HG03064 (cell line): ENCODE measurements around the gene BARX1.
"Not testable (repeated sequence)": the region's sequence is repeated elsewhere in the genome, so short reads cannot be mapped to it uniquely, and the experiment has no call there.

Experiments used
- ATAC-seq: cut with Tn5 transposase; IDR thresholded peaks from one replicate; pipeline ENCODE4 v1.9.1; 2021; ENCODE audit warnings: low read depth; ENCODE audit not compliant: unreplicated experiment

BARX1 gene

DNA sequence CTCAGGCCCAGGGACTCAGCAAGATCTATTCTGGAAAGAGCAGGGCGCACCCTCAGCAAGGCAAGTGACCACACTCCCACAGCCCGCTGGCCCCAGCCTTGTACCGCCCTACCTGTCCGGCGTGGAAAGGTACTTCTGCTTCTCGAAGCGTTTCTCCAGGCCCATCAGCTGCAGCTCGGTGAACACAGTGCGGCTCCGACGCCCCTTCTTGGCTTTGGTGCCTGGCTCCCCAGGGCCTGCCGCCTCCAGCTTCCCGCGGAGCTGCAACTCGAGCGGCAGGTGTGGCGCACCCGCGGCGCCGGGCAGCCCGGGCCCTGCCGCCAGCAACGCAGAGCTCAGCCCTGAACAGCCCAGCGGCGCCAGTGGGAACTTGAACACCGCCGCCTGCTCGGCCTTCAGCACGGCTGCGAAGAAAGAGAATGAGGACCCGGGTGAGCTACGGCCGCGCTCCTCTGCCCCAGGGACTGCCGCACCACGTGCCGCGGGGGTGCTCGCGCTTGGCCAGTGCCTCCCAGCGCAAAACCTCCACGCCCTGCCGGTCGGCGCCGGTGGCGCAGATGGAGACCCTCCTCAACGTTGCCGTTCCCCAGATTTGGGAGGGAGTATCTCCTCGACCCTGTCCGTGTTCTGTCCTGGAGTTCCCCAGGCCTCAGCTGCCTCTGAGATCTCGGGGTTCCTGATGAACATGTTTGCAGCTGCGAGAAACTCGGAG lies 2.2 kb downstream of the BARX1 start:
- no peak for ATAC-seq

DNA sequence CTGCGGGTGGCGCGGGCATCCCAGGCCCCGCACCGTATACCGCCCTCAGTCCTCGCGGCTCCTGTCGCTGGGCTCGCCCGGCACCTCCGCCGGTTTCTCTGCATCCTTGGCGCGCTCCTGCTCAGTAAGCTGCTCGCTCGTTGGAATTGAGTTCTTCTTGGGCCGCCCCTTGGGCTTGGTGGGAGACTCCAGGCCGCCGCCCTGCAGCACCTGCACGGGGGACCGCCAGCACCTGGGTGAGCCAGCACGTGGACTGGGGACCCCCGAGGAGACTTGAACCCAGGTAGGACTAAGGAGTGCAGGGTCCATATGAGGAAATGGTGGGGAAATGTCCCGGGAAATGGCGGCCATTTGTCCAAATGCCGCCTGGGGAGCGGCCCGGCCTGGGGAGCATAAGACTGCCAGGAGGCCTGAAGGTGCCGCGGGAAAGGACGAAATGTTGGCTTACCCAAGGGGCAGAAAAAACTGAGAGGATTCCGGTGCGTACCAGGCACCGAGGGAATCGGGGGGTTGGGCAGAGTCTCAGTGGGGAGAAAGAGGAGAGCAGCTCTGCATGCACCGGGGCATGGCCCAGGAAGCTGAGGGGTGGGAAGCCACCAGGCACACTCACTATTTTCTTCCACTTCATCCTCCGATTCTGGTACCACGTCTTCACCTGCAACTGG lies 2.9 kb downstream of the BARX1 start:
- no peak for ATAC-seq

DNA sequence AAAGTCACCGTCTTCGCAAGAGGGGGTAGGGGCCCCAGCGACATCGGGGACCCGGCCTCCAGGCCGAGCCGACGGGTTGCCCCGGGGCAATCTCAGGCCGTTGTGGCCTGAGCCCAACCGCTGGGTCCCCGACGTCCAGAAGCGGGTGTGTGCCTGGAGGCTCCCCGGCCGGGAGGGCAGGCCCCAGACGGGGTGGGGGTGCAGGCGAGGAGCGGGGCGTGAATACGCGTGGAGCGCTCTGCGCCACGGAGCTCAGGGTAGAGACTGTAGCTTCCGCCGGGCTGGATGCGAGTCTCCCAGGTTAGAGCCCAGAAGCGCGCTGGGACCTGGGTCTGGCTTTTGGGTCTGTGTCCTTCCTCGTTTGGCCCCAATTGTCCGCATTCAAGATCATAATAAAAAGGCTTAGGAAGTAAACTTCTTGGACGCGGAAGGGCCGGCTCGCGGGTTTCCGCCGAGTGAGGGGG lies 3.5 kb downstream of the BARX1 start:
- ATAC-seq, result no peak

DNA sequence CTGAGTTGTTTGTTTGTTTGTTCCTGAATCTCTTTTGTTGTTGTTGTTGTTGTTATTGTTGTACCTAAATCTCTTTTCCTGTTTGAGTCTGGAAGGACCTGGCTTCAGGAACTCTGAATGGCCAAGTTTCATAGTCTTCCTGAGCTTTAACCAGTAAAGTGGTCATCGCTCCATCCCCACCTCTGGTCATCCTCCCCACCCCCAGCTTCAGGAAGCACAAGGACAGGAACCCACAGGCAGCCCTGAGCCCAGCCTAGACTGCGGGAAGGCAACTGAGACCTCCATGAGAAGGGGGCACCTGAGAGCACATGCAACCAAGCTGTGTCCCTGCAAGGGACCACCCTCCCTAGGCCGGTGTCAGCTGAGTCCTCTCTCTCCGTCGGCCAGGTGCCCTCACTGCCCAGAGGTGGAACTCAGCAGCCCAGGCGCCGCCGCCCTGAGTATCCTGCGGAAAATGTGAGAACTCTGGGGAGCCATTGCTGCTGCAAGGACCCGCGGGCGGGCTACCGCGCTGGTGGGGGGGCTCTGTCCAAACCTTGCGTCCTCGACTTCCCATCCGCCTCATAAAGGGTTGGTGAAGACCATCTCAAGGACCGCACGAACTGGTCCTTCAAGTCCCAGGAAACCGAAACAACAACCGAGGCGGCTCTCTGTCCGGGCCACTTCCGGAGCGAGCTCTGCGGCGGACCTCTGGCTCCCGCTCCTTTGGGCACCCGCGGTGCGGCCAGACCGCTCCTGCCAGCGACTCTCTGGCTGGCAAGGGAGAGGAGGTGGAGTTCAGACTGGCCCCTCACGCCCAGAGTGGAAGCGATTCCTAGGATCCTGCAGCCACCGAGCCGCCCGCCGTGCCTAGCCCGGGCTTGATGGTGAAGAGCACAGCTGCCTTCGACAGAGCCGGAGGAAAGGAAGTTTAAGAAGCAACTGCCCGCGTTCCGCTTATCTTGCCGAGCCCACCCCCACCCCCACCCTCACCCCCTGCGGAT lies 4.2 kb downstream of the BARX1 start:
- no peak for ATAC-seq

DNA sequence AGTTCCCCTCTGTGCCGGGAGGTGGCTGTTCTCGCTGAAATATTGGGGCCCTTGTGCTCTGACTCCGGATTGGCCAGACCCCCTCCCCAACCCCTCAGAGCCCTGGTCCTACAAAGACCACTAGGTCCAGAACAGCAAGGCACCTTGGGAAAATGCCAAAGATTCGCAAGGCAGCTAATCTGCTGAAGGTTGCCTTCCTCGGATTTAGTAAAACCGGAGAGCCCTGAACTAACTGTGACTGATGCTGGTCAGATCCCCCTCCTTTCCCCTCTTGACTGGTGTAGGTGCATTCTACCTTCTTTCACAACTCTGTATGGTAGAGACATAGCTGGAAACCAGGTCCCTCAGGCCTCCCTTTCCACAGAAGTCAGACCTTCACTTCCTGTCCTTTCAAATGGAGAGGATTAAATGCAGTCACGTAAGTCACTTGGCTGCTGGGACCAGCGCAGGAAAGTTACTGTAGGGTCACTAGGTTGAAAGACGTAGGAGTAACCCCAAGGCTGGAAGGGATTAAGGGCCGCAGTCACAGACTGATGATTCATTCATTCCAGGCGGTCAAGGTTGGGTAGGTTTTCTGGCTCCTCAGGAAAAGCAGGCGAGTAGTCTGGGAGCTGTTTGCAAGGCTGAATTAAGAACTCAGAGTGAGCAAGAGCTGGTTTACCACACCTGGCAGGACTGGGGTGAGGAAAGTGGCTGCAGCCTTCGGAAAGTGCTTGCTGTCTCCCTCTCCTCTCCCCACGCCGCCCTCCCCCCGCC lies 5.3 kb downstream of the BARX1 start:
- ATAC-seq, result no peak

DNA sequence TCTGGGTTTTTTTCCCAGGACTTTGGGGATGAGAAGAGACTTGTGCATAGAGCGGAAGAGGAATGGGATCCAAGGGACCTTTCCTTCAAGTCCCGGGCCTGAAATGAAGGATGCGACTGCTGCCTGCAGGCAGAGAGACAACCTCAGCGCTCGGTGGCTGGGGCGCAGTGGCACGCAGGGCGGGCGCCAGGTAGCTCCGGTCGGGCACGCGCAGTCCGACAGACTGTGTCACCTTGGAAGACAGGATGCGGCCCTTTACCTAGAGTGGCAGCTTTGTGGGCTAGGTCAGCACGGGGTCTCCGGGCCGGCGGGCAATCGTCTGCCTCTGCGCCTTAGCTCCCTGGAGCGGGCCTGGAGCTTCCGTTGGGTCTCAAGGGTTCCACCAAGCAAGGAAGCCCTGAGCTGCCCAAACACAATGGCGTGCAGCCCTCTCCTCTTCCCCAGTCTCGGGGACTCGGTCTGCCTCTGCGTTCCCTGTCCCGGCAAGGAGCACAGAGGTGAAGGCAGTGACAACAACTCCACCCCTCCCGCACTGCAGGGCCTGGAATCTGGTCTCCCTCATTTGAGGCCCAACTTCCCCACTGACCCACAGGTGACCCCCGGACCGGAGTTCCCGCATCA lies 6.0 kb downstream of the BARX1 start:
- ATAC-seq, result no peak

DNA sequence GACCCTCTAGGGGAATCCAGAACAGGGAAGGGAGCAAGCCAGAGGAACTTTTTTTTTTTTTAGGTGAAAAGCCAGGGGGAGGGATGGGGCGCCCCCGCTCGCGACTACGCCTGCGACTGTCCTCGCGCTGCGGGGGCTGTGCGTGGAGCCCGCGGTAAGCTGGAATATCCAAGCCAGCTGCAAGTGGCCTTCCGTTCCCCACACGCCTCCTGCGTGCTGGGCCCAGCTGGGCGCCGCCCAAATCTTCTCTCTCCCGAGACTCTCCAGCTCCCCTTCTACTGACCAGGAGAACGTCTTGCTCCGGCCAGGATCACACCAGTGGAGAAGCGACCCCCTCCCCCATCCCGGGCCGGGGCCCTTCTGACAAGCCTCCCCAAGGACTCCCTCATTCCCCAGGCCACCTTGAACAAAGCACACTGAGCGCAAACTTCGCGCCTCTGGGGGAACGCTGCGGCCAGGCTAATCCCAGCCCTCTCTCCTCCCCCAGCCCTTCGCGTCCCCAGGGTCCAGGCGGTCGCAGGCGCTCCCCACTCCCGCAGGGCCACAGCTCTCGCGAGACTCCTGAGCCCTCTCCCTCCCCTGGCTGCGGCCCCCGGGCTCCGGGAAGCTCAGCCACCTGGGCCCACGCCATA lies 6.6 kb downstream of the BARX1 start:
- no peak for ATAC-seq

DNA sequence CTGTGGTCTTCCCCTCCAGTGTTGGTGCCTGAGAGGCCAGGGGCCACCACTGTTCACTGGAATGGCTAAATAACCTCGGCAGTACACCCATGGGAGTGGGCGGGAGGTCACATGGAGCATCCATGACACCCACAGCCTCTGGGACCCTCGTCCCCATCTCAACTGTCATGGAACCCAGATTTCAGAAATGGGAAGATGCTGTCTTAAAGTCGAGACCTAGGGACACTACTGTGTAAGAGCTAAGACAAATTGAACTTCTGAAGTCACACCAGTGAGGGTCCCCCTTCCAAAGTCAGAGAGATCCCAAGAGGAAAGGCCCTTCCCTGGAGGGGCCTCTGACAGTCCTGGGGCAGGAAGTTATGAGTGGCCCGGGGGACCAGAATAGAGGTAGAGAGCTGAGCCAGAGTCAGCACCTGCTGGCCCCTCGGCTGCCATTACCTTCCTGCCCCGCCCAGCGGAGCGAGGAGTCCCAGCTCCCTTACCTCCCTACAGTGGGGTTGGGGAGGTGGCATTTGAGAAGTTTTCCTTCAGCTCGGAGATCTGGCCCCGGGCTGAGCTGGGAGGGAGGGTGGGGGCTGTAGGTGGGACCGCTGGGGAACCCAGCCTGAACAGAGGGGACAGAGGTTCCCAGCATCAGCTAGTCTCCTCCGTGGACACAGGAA lies 7.6 kb downstream of the BARX1 start:
- no peak for ATAC-seq

DNA sequence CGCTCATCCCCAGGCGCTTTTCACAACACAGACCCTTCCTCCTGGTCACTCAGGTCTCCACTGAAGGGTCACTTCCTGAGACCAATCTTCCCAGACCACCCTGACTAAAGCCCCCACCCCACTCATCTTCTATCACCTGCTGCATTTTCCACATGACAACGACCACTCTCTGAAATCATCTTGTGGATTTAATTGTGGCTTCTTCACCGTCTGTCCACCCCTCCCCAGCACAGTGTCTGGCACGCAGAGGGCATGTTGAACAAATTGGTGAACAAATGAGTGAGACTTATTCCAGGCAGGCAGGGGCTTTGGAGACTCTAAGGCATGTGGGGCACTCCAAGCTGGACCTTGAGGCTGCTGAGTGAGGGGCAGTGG lies 8.8 kb downstream of the BARX1 start:
- ATAC-seq, result no peak

DNA sequence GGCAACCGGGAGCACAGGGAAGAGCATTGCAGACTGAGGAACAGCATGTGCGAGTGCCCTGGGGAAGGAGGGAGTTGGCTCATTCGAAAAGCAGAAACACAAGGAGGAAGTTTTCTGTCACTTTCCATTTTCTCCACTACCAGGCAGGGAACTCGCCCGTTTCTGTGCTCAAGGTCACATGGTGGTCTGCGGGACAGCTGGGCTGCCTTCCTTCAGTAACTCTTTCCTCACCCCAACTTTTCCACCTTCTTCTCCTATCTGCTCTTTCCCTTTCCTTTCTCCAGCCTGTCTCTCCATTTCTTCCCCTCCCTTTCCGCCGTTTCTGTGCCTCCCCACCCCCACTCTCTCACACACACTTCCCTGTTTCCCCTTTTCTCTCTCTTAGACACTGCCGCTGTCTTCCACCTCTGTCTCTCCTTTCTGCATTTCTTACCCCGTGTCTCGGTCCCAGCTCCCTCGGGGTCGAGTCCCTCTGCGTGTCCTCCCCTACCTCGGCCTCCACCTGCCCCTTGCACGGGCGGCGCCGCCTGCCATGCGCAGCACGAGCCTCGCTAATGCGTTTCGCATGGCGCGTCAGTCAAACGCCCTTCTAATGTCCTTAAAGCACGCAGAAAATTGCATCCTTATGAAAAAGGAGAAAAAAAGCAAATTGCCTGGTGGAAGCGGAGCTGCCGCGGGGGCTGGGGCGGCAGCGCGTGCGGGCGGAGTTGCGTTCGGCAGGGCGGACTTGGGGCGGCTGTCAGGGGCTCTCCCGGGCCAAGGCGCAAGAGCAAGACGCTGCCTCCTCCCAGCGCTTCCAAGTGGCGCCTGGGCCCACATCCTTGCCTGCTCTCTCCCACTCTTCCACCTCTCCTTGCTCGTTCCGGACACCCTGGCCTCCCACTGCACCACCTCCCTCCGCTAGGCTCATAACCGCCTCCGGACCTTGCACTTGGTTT lies 9.5 kb downstream of the BARX1 start:
- ATAC-seq, result no peak

DNA sequence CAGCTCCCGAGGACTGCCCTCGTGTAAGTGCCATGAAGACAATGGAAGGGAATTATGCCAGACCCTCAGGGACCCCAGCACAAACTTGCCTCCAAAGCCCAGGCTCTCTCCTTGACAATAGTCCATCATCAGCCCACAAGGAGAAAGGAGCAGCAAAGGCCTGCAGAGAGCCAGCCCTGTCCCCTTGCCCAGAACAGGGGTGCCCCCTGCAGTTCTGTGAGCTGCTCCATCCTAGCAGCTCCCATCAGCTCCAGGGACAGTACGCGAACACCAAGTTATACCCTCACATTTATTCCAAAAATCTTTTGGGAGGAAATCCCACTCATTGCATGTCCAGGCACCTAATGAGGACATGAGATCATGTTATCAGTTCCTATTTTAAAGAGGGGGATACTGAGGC lies 11.1 kb downstream of the BARX1 start:
- no peak for ATAC-seq

DNA sequence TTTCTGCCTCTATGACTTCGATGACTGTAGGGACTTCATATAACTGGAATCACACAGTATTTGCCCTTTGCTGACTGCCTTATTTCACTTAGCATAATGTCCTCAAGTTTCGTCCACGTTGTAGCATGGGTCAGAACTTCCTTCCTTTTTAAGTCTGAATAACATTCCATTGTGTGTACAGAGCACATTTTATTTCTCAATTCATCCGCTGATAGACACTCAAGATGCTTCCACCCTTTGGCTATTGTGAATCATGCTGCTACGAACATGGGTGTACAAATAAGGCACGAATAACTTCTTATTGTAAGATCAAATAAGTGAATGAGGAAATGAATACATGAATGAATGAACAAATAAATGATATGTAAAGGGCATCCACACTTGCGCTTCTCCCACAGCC lies 13.0 kb downstream of the BARX1 start:
- ATAC-seq, result no peak

DNA sequence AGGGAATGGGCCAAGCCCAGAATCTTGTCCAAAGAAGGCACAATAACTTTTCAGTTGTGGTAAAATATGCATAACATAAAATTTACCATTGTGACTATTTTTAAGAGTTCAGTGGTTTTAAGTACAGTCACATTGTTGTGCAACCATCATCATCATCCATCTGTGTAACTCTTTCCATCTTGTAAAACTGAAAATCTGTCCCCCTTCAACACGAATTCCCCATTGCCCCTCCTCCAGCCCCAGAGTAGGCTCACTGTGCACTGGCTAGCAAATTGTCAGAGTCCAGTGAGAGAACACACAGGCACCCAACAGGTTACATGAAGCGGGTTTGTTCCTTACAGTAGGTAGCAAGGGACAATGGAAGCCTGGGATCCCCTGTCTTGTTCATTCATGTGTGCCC lies 13.7 kb downstream of the BARX1 start:
- ATAC-seq, result no peak

DNA sequence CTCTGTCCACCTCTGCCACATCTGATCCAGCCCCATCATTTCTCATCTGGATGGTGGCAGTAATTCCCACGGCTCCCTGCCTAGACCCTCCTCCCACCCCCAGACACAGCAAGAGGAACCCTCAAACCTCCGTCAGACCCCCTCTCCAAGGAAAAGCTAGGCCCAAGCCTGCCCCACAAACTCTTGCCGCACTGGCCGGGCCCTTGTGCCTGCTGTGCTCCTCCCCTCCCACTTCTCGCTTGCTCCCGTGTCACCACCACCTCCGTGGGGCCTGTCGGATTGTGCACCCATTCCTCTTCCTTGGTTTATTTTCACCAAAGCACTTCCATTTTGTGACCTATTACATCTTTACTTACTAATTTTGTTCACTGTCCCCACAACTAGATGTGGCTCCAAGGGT lies 14.2 kb downstream of the BARX1 start:
- no peak for ATAC-seq

DNA sequence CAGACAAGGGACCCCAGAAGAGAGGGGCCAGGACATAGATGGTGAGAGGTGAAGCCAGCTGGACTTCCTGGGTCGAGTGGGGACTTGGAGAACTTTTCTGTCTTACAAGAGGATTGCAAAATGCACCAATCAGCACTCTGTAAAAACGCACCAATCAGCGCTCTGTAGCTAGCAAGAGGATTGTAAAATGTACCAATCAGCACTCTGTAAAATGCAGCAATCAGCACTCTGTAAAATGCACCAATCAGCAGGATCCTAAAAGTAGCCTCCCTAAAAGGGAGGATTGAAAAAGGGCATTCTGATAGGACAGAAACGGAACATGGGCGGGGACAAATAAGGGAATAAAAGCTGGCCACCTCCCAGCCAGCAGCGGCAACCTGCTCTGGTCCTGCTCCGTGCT lies 15.6 kb downstream of the BARX1 start:
- ATAC-seq, result not testable (repeated sequence)

DNA sequence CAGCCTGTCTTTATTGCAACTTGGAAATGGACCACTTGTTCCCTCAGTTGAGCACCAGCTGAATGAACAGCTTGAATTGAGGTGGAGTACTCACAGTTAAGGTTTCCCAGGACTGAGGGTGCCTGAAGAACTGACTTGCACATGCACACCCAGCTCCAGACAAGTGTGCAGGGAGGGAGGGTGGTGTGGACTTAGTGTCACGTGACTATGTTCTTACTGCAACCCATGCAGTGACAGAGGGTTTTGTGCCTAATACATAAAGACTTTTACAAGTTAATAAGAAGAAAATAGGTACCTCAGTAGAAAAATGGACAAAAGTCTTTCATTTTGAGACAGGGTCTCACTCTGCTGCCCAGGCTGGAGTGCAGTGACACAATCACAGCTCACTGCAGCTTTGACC lies 18.0 kb downstream of the BARX1 start:
- no peak for ATAC-seq

DNA sequence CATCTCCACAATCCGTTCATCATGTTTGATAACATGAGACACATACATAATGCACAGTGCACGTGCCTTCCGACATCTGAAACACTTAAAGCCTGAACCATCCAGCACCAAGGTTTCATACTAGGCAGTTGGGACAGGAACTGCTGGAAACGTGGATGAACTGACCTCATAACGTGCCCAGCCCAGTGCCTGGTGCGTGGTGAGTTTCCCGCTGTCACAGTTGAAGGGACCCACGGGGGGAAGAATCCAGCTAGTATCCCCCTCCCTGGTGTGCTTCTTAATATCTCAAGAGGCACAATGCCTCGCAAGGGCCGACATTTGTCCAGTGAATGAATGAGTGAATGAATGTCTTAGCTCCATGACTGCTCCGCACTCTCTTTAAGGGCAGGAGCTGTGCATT lies 23.2 kb downstream of the BARX1 start:
- no peak for ATAC-seq

DNA sequence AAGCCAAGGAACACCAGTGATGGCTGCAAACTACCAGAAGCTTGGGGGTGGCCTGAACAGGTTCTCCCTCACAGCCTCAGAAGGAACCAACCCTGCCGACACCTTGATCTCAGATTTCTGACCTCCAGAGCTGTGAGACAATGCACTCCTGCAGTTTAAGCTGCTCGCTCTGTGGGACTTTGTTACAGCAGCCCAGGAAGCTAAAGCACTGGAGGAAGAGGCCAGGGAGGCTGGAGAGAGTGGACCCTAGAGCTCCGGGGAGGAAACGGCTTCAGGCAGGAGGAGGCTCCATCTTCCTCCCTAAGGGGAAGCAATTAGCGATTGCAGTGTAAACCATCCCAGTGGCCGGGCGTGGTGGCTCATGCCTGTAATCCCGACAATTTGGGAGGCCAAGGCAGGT lies 25.1 kb downstream of the BARX1 start:
- ATAC-seq, result no peak
